HG02852 (cell line): ENCODE data around the gene BTBD9.

Experiments used
- ATAC-seq: cut with Tn5 transposase; IDR thresholded peaks from one replicate; pipeline ENCODE4 v1.9.1; 2021; ENCODE audit warnings: mild to moderate bottlenecking, moderate library complexity; ENCODE audit not compliant: unreplicated experiment

BTBD9 gene

GRCh38 chr6:38169221-38169976, 470.3 kb downstream of the BTBD9 start:
- no peak for ATAC-seq

DNA sequence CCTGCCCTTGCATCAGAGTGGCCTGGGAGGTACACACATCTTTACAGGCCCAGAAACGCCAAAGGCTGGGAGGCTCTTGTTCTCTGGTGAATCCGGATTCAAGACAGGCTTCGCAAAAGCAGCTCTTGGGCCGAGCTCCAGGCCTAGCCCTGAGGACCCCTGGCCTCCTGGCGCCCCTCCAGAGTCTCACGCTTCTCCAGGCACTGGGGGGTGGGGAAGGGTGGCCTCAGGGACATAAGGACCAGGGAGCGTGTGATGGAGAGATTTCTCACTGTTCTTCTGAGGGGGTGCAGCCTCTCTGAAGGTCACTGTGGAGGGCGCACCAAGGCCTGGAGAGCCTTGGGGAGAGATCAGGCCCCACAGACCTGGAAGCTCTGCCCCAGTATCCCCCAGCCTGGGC, 471.0 kb downstream of the BTBD9 start:
- no peak for ATAC-seq

- no peak for ATAC-seq
Measured at GRCh38 chr6:38168126-38168525, 471.6 kb downstream of the BTBD9 start.

GRCh38 chr6:38167598-38167997, 472.1 kb downstream of the BTBD9 start:
- no peak for ATAC-seq

GRCh38 chr6:38166411-38167240, 473.1 kb downstream of the BTBD9 start:
- no peak for ATAC-seq

- no peak for ATAC-seq
Measured at GRCh38 chr6:38164671-38165108, 475.0 kb downstream of the BTBD9 start.

DNA sequence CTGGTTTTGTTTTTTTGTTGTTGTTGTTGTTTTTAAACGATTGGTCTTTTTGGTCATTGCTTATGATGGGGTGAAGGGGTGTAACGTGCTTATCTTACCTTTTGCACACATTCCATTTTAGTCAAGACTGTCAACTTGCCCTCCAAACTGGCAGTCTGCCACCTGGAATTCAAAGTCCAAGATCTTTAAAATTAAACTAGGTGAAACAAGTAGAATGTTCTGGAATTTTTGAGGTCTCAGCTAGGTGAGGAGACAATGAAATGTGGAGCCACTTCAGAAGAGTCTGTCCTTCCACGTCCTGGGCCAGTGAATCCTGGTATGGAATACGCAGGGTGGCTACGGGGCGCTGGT, 475.6 kb downstream of the BTBD9 start:
- no peak for ATAC-seq

- ATAC-seq: no peak
Measured at GRCh38 chr6:38163186-38164130, 476.3 kb downstream of the BTBD9 start.

DNA sequence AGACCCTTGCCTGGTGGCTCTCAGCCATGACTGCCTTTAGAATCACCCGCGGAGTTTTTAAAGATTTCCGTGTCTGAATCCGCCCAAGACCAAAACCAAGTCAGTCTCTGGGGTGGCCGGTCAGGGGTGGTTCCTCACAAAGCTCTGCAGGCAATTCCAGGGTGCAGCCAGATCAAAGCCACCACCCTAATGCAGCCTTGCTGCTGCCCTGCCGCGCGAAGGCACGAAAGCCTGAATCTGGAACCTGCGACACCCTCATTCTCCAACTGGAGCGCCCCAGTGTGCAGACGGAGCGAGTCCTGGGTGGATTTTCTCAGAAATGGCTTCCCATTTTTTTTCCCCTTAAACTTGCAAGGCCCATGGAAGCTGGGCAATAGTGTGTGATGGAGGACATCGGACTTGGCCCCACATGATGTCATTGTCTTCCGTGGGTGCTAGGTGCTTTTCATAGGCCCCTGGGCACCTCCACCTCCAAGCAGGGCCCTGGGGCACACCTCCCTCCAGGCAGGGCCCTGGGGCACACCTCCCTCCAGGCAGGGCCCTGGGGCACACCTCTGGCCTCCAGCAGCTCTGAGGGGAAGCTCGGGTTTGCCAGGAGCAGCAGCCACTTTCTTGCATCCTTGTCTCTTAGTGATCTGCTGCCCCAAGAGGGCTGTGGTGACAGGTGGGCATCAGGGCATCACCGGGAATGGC, 477.1 kb downstream of the BTBD9 start:
- no peak for ATAC-seq

DNA sequence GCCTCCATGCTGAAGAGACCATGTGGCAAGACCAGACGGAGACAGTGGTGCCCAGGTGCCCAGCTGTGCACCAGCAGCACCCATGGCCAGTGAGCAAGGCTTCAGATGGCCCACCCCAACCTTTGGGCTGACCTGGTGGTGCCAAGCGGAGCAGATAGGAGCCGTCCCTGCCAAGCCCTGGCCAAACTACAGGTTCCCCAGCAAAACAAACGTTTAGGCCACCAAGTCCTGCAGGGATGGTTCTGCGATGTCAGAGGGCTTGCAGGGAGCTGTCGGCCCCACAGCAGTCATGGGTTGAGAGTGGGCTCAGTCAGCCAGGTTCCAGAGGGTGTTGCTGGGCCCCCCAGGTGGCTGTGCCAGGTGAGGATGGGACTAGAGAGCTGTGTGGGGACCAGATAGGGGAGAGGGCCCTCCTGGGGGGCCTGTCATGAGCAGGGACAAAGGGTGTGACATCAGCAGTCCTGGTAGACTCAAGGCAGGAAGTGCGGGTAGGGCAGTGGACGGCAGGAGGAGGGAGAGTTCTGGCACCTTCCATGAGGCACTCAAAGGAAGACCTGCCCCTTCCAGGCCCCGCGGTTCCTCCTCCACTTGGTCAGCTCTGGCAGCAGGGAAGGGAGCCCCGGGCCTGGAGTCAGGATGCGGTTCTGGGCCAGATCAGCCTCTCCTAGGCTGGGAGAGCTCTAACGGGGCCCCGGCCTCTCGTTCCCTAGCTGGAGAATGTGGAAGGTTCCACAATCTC, 477.8 kb downstream of the BTBD9 start:
- no peak for ATAC-seq

- ATAC-seq: no peak
Measured at GRCh38 chr6:38161331-38161730, 478.4 kb downstream of the BTBD9 start.

GRCh38 chr6:38160831-38161230, 478.9 kb downstream of the BTBD9 start:
- no peak for ATAC-seq

- ATAC-seq: no peak
Measured at GRCh38 chr6:38159596-38159995, 480.1 kb downstream of the BTBD9 start.

DNA sequence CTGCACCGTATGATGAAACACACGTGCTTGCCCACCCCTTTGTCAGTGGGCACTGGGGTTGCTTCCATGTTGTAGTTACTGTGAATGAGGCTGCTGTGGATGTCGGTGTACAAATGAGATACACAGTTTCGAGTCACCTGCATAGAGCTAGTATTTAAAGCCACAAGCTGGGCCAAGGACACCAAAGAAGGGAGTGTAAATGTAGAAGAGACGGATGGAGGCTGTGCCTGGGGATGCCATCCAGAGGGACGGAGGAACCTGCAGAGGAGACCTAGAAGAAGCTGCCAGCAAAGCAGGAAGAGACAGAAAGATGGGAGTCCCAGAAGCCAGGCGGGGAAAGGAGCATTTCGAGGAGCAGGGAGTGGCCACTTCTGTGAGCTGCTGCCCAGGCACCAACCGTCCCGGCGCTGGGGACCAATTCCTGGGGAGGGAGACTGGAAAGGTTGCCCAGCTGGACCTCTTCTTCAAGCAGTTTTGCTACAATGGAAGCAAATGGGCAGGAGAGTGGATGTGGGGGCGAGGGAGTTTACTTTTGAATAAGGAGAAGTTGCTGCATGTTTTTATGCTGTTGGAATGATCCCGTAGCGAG, 480.9 kb downstream of the BTBD9 start:
- ATAC-seq: no peak

GRCh38 chr6:38157905-38158304, 481.8 kb downstream of the BTBD9 start:
- ATAC-seq: no peak

GRCh38 chr6:38156818-38157565, 482.7 kb downstream of the BTBD9 start:
- no peak for ATAC-seq

DNA sequence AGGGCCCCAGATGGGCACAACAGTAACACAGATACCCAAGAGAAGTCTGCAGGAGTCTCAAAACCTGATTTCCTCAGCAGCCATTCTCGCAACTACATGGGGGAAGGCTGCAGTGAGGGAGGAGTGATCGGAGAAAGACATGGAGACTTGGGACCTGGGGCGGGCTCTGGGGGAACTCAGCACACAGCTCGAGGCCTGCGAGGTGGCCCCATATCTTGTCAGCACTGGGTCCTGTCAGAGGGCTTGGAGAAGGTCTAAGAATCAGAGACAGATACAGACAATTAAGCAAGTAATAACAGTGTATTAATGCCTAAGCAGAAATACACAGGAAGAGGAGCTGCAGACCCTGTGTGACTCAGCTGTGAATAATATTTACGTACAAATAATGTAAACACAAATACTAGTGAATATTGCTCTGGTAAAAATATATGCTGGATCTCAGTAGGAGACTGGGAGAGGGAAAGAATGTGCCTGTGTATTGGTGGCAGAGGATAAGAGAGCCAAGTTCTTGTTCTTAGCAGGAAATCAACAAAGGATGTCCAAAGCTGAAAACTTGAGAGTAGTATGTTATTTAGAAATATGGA, 484.0 kb downstream of the BTBD9 start:
- ATAC-seq: no peak

GRCh38 chr6:38155144-38155543, 484.6 kb downstream of the BTBD9 start:
- ATAC-seq: no peak
